HG03045 (cell line): ENCODE data around the gene PHETA1.
"Not testable (repeated sequence)": the region's sequence is repeated elsewhere in the genome, so short reads cannot be mapped to it uniquely, and the experiment has no call there.

ENCODE experiments used
- ATAC-seq: cut with Tn5 transposase; IDR thresholded peaks from one replicate; pipeline ENCODE4 v1.9.1; 2021; ENCODE audit warnings: mild to moderate bottlenecking, moderate library complexity; ENCODE audit not compliant: unreplicated experiment

Gene PHETA1

GRCh38 chr12:111405859-111406473, 37.1 kb upstream of the PHETA1 start, which contains the start of gene SH2B3:
SH2B3 (plus strand) TSS chr12:111405923; CDS start chr12:111418146, 12,223 bp downstream.
- peak; percentile 7 for ATAC-seq

GRCh38 chr12:111405149-111405858, 36.4 kb upstream of the PHETA1 start:
- peak; percentile 54 for ATAC-seq

- peak; percentile 10 for ATAC-seq
Observed at GRCh38 chr12:111404362-111405148, 35.7 kb upstream of the PHETA1 start.

- ATAC-seq, result not testable (repeated sequence)
Observed at GRCh38 chr12:111402490-111402824, 33.6 kb upstream of the PHETA1 start.

GRCh38 chr12:111401167-111401605, 32.3 kb upstream of the PHETA1 start:
- no peak for ATAC-seq

GRCh38 chr12:111399741-111400404, 31.0 kb upstream of the PHETA1 start:
- ATAC-seq, result not testable (repeated sequence)

GRCh38 chr12:111398530-111398929, 29.6 kb upstream of the PHETA1 start:
- ATAC-seq, result no peak

GRCh38 chr12:111396726-111397445, 28.0 kb upstream of the PHETA1 start:
- no peak for ATAC-seq

- not testable (repeated sequence) for ATAC-seq
Observed at GRCh38 chr12:111396271-111396670, 27.4 kb upstream of the PHETA1 start.

GRCh38 chr12:111395336-111396187, 26.7 kb upstream of the PHETA1 start:
- no peak for ATAC-seq

- ATAC-seq, result no peak
Observed at GRCh38 chr12:111394480-111394879, 25.6 kb upstream of the PHETA1 start.

- ATAC-seq, result no peak
Observed at GRCh38 chr12:111393700-111394300, 24.9 kb upstream of the PHETA1 start.

GRCh38 chr12:111390910-111391309, 22.0 kb upstream of the PHETA1 start:
- ATAC-seq, result no peak

GRCh38 chr12:111389635-111390034, 20.7 kb upstream of the PHETA1 start:
- ATAC-seq, result no peak

GRCh38 chr12:111387747-111388323, 18.9 kb upstream of the PHETA1 start:
- ATAC-seq, result no peak

- ATAC-seq, result no peak
Observed at GRCh38 chr12:111386885-111387284, 18.0 kb upstream of the PHETA1 start.

GRCh38 chr12:111384596-111384995, 15.7 kb upstream of the PHETA1 start:
- no peak for ATAC-seq

GRCh38 chr12:111379942-111380554, 11.2 kb upstream of the PHETA1 start:
- no peak for ATAC-seq
